K562 (cell line): ENCODE data around the gene BANP.

ENCODE experiments used
- L3MBTL2 ChIP-seq: fragments of 450-650 bp; IDR thresholded peaks from 2 replicates; pipeline ENCODE4 v1.6.1; 2016; ENCODE audit warnings: mild to moderate bottlenecking, moderate library complexity
- MXI1 ChIP-seq: IDR thresholded peaks from 2 replicates; pipeline ENCODE4 v1.6.1; 2011; ENCODE audit warnings: low read depth, mild to moderate bottlenecking, improper control_type of control experiment, low read length
- POLR2AphosphoS5 ChIP-seq: IDR thresholded peaks from 2 replicates; pipeline ENCODE4 v1.6.1; 2011; ENCODE audit warnings: mild to moderate bottlenecking, low read depth, low read length, moderate library complexity; ENCODE audit not compliant: control insufficient read depth, insufficient read depth
- SMARCC2 ChIP-seq: fragments of 450-650 bp; IDR thresholded peaks from 2 replicates; pipeline ENCODE4 v1.6.1; 2017; ENCODE audit warnings: antibody characterized with exemption, moderate library complexity, mild to moderate bottlenecking, low read depth
- TAF1 ChIP-seq: IDR thresholded peaks from 2 replicates; pipeline ENCODE4 v1.6.1; 2011; ENCODE audit warnings: mild to moderate bottlenecking, low read length, moderate library complexity; ENCODE audit not compliant: insufficient read depth, control insufficient read depth, severe bottlenecking; ENCODE audit errors: extremely low read depth
- ZNF224 ChIP-seq: sonication (generic); formaldehyde crosslinking; IDR thresholded peaks from 2 replicates; pipeline ENCODE4 v1.8.0; 2022; ENCODE audit warnings: mild to moderate bottlenecking, missing genetic modification reagents
- TF ChIP-seq, protein P1 (sequence below): sonication (generic); formaldehyde crosslinking; IDR thresholded peaks from 2 replicates; pipeline ENCODE4 v1.8.1; 2023; ENCODE audit warnings: mild to moderate bottlenecking, missing genetic modification reagents
- TF ChIP-seq, protein P2 (sequence below), 3 experiments: IDR thresholded peaks in 2 of 3; conservative IDR thresholded peaks in 1 of 3; 2 replicates each; pipeline ENCODE4 v1.5.1; 2011 to 2012; ENCODE audit warnings: low read length in 3 of 3, mild to moderate bottlenecking in 3 of 3, control low read depth in 2 of 3, improper control_type of control experiment in 1 of 3, inconsistent platforms in 1 of 3, low read depth in 1 of 3, mixed read lengths in 1 of 3, moderate library complexity in 1 of 3; ENCODE audit not compliant: insufficient read depth in 2 of 3

DNA sequence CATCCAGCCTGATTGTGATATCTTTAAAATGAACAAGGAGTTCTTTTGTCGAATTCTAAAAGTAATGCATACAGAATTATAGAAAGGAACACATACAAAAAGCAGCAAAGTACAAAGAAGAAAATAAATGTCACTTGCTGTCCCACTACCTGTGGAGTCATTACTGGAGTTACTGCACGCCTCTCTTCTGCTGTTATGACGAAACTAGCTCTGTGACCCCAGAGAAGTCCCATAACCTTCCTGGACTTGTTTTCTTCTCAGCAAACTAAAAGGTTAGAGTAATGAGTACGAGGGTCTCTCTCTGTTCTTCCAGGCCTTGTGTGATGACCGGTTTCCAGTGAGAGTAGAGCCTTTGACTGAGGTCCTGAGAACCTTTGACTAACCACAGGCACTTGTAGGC lies 26.9 kb downstream of the BANP start:
- TF ChIP-seq, protein P1, sequence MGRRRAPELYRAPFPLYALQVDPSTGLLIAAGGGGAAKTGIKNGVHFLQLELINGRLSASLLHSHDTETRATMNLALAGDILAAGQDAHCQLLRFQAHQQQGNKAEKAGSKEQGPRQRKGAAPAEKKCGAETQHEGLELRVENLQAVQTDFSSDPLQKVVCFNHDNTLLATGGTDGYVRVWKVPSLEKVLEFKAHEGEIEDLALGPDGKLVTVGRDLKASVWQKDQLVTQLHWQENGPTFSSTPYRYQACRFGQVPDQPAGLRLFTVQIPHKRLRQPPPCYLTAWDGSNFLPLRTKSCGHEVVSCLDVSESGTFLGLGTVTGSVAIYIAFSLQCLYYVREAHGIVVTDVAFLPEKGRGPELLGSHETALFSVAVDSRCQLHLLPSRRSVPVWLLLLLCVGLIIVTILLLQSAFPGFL (CRISPR knock-in tag) = no peak
- TF ChIP-seq L3MBTL2 = no peak
- no peak for TF ChIP-seq SMARCC2
- no peak for TF ChIP-seq POLR2AphosphoS5
- TF ChIP-seq MXI1 = no peak
- no peak for TF ChIP-seq ZNF224 (CRISPR knock-in tag)
- TF ChIP-seq, protein P2, sequence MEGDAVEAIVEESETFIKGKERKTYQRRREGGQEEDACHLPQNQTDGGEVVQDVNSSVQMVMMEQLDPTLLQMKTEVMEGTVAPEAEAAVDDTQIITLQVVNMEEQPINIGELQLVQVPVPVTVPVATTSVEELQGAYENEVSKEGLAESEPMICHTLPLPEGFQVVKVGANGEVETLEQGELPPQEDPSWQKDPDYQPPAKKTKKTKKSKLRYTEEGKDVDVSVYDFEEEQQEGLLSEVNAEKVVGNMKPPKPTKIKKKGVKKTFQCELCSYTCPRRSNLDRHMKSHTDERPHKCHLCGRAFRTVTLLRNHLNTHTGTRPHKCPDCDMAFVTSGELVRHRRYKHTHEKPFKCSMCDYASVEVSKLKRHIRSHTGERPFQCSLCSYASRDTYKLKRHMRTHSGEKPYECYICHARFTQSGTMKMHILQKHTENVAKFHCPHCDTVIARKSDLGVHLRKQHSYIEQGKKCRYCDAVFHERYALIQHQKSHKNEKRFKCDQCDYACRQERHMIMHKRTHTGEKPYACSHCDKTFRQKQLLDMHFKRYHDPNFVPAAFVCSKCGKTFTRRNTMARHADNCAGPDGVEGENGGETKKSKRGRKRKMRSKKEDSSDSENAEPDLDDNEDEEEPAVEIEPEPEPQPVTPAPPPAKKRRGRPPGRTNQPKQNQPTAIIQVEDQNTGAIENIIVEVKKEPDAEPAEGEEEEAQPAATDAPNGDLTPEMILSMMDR (IDR thresholded peaks at IDR 0.05 in 2 of 3, conservative IDR thresholded peaks at IDR 0.05 in 1 of 3; ENCODE audit: insufficient read depth in 2 of 3, low read depth in 1 of 3, low read length in 3 of 3) = no peak
- TF ChIP-seq TAF1 = no peak
